Memory B cell (primary cell): ENCODE measurements around the gene TLNRD1.

Experiments
- ATAC-seq: fragments of 150-1000 bp; cut with Tn5 transposase; 2 replicates; pipeline ENCODE4 v1.10.0; 2021; ENCODE audit warnings: low read depth, mild to moderate bottlenecking, moderate library complexity
- DNase-seq, 2 donors: peaks; one replicate each; pipeline ENCODE4 v3.0.0; 2022; ENCODE audit warnings: low spot score in 2 of 2
- H3K27ac Mint-ChIP-seq: one replicate; pipeline ENCODE4 v1.8.0; 2022; ENCODE audit warnings: mild to moderate bottlenecking, moderate library complexity, mixed read lengths
- H3K27me3 Mint-ChIP-seq: one replicate; pipeline ENCODE4 v1.8.0; 2022; ENCODE audit warnings: mixed read lengths
- H3K36me3 Mint-ChIP-seq: one replicate; pipeline ENCODE4 v1.8.0; 2022; ENCODE audit warnings: mild to moderate bottlenecking, mixed read lengths
- H3K4me1 Mint-ChIP-seq: one replicate; pipeline ENCODE4 v1.8.0; 2022; ENCODE audit warnings: mixed read lengths
- H3K4me3 Mint-ChIP-seq: one replicate; pipeline ENCODE4 v1.8.0; 2022; ENCODE audit warnings: mild to moderate bottlenecking, moderate library complexity, mixed read lengths
- H3K9me3 Mint-ChIP-seq: one replicate; pipeline ENCODE4 v1.8.0; 2022; ENCODE audit warnings: mixed read lengths

The TLNRD1 gene

GRCh38 chr15:80969316-80969715, 31.4 kb upstream of the TLNRD1 start:
- DNase-seq (no peak), ATAC-seq (no peak)
- Mint-ChIP-seq H3K27ac (no peak overlapping the region), H3K9me3 (peaks cover 2% of the 10 kb centered on the region), H3K27me3 (no peaks in the 10 kb centered on the region), H3K4me1 (peaks cover 8% of the 10 kb centered on the region), H3K4me3 (no peak overlapping the region), H3K36me3 (peaks cover 16% of the 10 kb centered on the region)

- Mint-ChIP-seq H3K36me3 (peaks cover 7% of the 10 kb centered on the region), H3K4me1 (peaks cover 8% of the 10 kb centered on the region), H3K27ac (no peak overlapping the region), H3K9me3 (no peaks in the 10 kb centered on the region), H3K4me3 (no peak overlapping the region), H3K27me3 (no peaks in the 10 kb centered on the region)
- DNase-seq, result peak; percentile 65 to 70
- peak; percentile 50 for ATAC-seq
These were observed 30.6 kb upstream of the TLNRD1 start for GRCh38 chr15:80970018-80970657.

GRCh38 chr15:80970658-80971057, 30.1 kb upstream of the TLNRD1 start:
- Mint-ChIP-seq H3K27ac (no peak overlapping the region), H3K4me3 (no peak overlapping the region), H3K9me3 (no peaks in the 10 kb centered on the region)

GRCh38 chr15:80971143-80971542, 29.6 kb upstream of the TLNRD1 start:
- Mint-ChIP-seq H3K36me3 (peaks cover 2% of the 10 kb centered on the region), H3K9me3 (no peaks in the 10 kb centered on the region), H3K4me1 (peaks cover 11% of the 10 kb centered on the region), H3K4me3 (no peak overlapping the region), H3K27me3 (no peaks in the 10 kb centered on the region), H3K27ac (peak overlapping the region; percentile 39)
- DNase-seq (no peak), ATAC-seq (no peak)

More at GRCh38 chr15:80970658-80971057, 30.1 kb upstream of the TLNRD1 start:
- Mint-ChIP-seq H3K36me3 (peaks cover 2% of the 10 kb centered on the region), H3K4me1 (peaks cover 11% of the 10 kb centered on the region), H3K27me3 (no peaks in the 10 kb centered on the region)
- DNase-seq (no peak), ATAC-seq (no peak)

- peaks cover 2% of the 10 kb centered on the region for H3K36me3 Mint-ChIP-seq
- no peak for DNase-seq
These were observed 28.4 kb upstream of the TLNRD1 start for GRCh38 chr15:80972276-80972675.

GRCh38 chr15:80974914-80975313, 25.8 kb upstream of the TLNRD1 start:
- H3K36me3 Mint-ChIP-seq, result peaks cover 11% of the 10 kb centered on the region
- H3K4me1 Mint-ChIP-seq, result peaks cover 33% of the 10 kb centered on the region
- H3K27ac Mint-ChIP-seq, result no peak overlapping the region
- no peaks in the 10 kb centered on the region for H3K9me3 Mint-ChIP-seq
- no peak overlapping the region for H3K4me3 Mint-ChIP-seq
- no peak for DNase-seq
- no peak for ATAC-seq
- H3K27me3 Mint-ChIP-seq, result no peaks in the 10 kb centered on the region

More at GRCh38 chr15:80972276-80972675, 28.4 kb upstream of the TLNRD1 start:
- Mint-ChIP-seq H3K27me3 (no peaks in the 10 kb centered on the region), H3K9me3 (no peaks in the 10 kb centered on the region), H3K4me1 (peaks cover 16% of the 10 kb centered on the region), H3K27ac (no peak overlapping the region), H3K4me3 (no peak overlapping the region)
- ATAC-seq, result no peak

GRCh38 chr15:80976851-80977250, 23.9 kb upstream of the TLNRD1 start:
- H3K36me3 Mint-ChIP-seq, result peaks cover 12% of the 10 kb centered on the region
- DNase-seq, result no peak
- no peaks in the 10 kb centered on the region for H3K9me3 Mint-ChIP-seq
- H3K27me3 Mint-ChIP-seq, result no peaks in the 10 kb centered on the region
- peak overlapping the region; percentile 6 for H3K27ac Mint-ChIP-seq
- no peak for ATAC-seq
- H3K4me1 Mint-ChIP-seq, result peaks cover 27% of the 10 kb centered on the region
- no peak overlapping the region for H3K4me3 Mint-ChIP-seq

GRCh38 chr15:80977627-80978036, 23.1 kb upstream of the TLNRD1 start:
- Mint-ChIP-seq H3K4me3 (no peak overlapping the region), H3K36me3 (peaks cover 17% of the 10 kb centered on the region), H3K27me3 (no peaks in the 10 kb centered on the region), H3K27ac (peak overlapping the region; percentile 76), H3K4me1 (peaks cover 27% of the 10 kb centered on the region), H3K9me3 (no peaks in the 10 kb centered on the region)
- DNase-seq (peak in 1 of 2 donors; percentile 43), ATAC-seq (peak; percentile 83)

GRCh38 chr15:80978685-80979329, 21.9 kb upstream of the TLNRD1 start:
- Mint-ChIP-seq H3K36me3 (peaks cover 17% of the 10 kb centered on the region), H3K27ac (peak overlapping the region; percentile 76), H3K9me3 (no peaks in the 10 kb centered on the region), H3K4me3 (no peak overlapping the region), H3K4me1 (peaks cover 32% of the 10 kb centered on the region), H3K27me3 (no peaks in the 10 kb centered on the region)
- DNase-seq, result no peak
- no peak for ATAC-seq

GRCh38 chr15:80979538-80980200, 21.1 kb upstream of the TLNRD1 start:
- no peak overlapping the region for H3K4me3 Mint-ChIP-seq
- DNase-seq (no peak), ATAC-seq (no peak)
- H3K27ac Mint-ChIP-seq, result peak overlapping the region; percentile 76
- no peaks in the 10 kb centered on the region for H3K27me3 Mint-ChIP-seq
- H3K4me1 Mint-ChIP-seq, result peaks cover 35% of the 10 kb centered on the region
- no peaks in the 10 kb centered on the region for H3K9me3 Mint-ChIP-seq
- peaks cover 17% of the 10 kb centered on the region for H3K36me3 Mint-ChIP-seq

- ATAC-seq (no peak), DNase-seq (no peak)
- Mint-ChIP-seq H3K36me3 (peaks cover 20% of the 10 kb centered on the region), H3K4me3 (no peak overlapping the region), H3K4me1 (peaks cover 44% of the 10 kb centered on the region), H3K9me3 (no peaks in the 10 kb centered on the region), H3K27ac (no peak overlapping the region), H3K27me3 (no peaks in the 10 kb centered on the region)
These were observed 18.5 kb upstream of the TLNRD1 start for GRCh38 chr15:80982205-80982604.

- no peak for ATAC-seq
- H3K36me3 Mint-ChIP-seq, result peaks cover 20% of the 10 kb centered on the region
- H3K4me1 Mint-ChIP-seq, result peaks cover 41% of the 10 kb centered on the region
These were observed 17.9 kb upstream of the TLNRD1 start for GRCh38 chr15:80982839-80983238.

GRCh38 chr15:80984856-80985255, 15.9 kb upstream of the TLNRD1 start:
- peaks cover 46% of the 10 kb centered on the region for H3K4me1 Mint-ChIP-seq
- peaks cover 15% of the 10 kb centered on the region for H3K36me3 Mint-ChIP-seq
- ATAC-seq (peak; percentile 58), DNase-seq (peak in 1 of 2 donors; percentile 54)
- H3K4me3 Mint-ChIP-seq, result no peak overlapping the region
- no peaks in the 10 kb centered on the region for H3K27me3 Mint-ChIP-seq
- peak overlapping the region; percentile 91 for H3K27ac Mint-ChIP-seq
- H3K9me3 Mint-ChIP-seq, result no peaks in the 10 kb centered on the region

More at GRCh38 chr15:80982839-80983238, 17.9 kb upstream of the TLNRD1 start:
- no peaks in the 10 kb centered on the region for H3K9me3 Mint-ChIP-seq
- no peaks in the 10 kb centered on the region for H3K27me3 Mint-ChIP-seq
- no peak for DNase-seq
- peak overlapping the region; percentile 15 for H3K27ac Mint-ChIP-seq
- H3K4me3 Mint-ChIP-seq, result no peak overlapping the region

- ATAC-seq, result no peak
- Mint-ChIP-seq H3K27me3 (no peaks in the 10 kb centered on the region), H3K27ac (no peak overlapping the region), H3K4me3 (no peak overlapping the region), H3K4me1 (peaks cover 46% of the 10 kb centered on the region), H3K9me3 (no peaks in the 10 kb centered on the region), H3K36me3 (peaks cover 15% of the 10 kb centered on the region)
- DNase-seq, result no peak
These were observed 14.7 kb upstream of the TLNRD1 start for GRCh38 chr15:80985981-80986380.
